Esophagus squamous epithelium (tissue), 4 donors: ENCODE data around the gene ENTPD3.

Experiments used
- CTCF ChIP-seq, 6 experiments: fragments of 450-650 bp in 4 of 6; fragments of 200-600 bp in 2 of 6; sonication (generic) in 2 of 6; IDR thresholded peaks; one replicate each; pipeline ENCODE4 v1.5.1; 2016 to 2019; ENCODE audit warnings: antibody characterized with exemption in 6 of 6, mild to moderate bottlenecking in 4 of 6, moderate library complexity in 4 of 6
- POLR2A ChIP-seq, 4 donors: fragments of 450-650 bp; IDR thresholded peaks; one replicate each; pipeline ENCODE4 v1.6.1; 2017; ENCODE audit warnings: antibody characterized with exemption in 4 of 4, mild to moderate bottlenecking in 4 of 4, moderate library complexity in 3 of 4

- TF ChIP-seq CTCF (IDR thresholded peaks at IDR 0.05) = no peak
- TF ChIP-seq POLR2A (IDR thresholded peaks at IDR 0.05) = no peak
These were observed 45.3 kb upstream of the ENTPD3 start for GRCh38 chr3:40341671-40342070.
